ENCODE measurements around the gene PALD1. TPM values are rescaled to one million over a fixed set of nuclear protein-coding genes. Genes with fewer than 3 reads are reported as not detected.
"Not testable (repeated sequence)": the region's sequence is repeated elsewhere in the genome, so short reads cannot be mapped to it uniquely, and the experiment has no call there.

PALD1 gene
- total and polyA plus RNA-seq, 2 experiments from 2014 or later: 5.7 to 19.1 TPM

DNA sequence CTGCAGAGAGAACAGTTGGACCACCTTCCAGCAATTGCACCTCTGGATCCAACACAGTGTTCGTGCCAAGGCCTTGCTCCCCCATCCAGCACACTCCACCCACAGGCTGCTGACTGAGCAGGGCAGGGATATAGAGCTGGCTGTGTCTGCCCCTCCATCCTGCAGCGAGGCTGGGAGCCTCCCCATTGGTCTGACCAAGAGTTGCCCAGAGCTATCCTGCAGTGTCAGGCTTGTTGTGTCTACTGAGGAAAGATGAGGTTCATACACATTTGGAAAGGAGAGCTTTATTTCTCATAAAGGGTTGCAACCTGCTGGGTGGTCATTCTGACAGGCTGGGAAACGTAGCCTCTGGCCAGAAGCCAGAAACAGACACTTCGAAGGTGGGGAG lies 96.9 kb downstream of the PALD1 start:
- H3K36me3 ChIP-seq: no peaks in the 10 kb centered on the region
- no peak overlapping the region for H3K4me3 ChIP-seq
- TF ChIP-seq, protein P1, sequence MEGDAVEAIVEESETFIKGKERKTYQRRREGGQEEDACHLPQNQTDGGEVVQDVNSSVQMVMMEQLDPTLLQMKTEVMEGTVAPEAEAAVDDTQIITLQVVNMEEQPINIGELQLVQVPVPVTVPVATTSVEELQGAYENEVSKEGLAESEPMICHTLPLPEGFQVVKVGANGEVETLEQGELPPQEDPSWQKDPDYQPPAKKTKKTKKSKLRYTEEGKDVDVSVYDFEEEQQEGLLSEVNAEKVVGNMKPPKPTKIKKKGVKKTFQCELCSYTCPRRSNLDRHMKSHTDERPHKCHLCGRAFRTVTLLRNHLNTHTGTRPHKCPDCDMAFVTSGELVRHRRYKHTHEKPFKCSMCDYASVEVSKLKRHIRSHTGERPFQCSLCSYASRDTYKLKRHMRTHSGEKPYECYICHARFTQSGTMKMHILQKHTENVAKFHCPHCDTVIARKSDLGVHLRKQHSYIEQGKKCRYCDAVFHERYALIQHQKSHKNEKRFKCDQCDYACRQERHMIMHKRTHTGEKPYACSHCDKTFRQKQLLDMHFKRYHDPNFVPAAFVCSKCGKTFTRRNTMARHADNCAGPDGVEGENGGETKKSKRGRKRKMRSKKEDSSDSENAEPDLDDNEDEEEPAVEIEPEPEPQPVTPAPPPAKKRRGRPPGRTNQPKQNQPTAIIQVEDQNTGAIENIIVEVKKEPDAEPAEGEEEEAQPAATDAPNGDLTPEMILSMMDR (IDR thresholded peaks at IDR 0.05; ENCODE audit: low read depth, low read length): no peak
- H3K9me3 ChIP-seq (ENCODE audit: low read depth): no peaks in the 10 kb centered on the region
- H3K4me1 ChIP-seq (ENCODE audit: low read depth): peaks cover 30% of the 10 kb centered on the region
- H3K27me3 ChIP-seq: no peaks in the 10 kb centered on the region
- no peak for DNase-seq (ENCODE audit: low read depth in 1 of 2, low spot score in 1 of 2)
- peak overlapping the region; percentile 64 for H3K27ac ChIP-seq

DNA sequence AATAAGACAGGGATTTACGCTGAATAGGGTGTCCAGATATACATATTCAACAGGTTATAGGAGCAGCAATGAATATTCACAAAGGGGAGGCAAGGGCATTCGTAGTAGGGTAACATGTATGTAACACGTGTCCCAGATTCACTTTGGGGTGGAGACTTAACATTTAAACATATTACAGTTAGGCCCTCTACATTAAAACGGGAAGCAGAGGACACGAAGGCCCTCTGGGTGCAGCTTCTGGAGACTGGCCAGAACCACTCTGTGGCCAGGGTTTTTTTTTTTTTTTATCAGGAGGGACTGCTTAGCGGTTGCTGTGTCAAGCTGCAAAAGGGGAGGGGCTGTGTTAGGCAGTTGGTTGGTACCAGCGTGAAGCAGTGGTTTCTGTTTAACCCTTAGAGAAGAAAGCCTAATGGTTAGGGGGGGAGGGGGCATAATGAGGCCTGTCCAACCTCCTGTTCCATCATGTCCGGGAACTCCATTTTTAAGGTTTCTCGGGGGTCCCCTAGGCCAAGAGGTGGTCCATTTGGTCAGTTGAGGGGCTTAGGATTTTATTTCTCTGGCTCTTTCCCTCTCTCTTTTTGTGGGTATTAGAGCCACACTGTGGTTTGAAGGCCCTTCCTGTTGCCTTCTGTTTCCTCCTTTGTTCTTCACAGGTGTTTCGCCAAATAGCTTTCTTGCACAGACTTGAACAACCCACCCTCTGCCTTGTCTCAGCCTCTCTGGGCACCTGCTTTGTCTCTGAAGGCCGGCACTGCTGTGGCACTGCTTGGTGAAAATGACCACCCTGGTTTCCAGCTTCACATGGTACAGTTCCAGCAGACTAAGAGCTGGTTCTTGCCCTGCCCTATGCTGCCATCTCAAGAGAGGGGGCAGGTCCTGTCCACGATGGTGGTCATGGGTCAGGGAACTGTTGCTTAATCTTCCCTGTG lies 97.6 kb downstream of the PALD1 start:
- H3K27me3 ChIP-seq: no peaks in the 10 kb centered on the region
- DNase-seq (ENCODE audit: low read depth in 1 of 2, low spot score in 1 of 2): peak; percentile 77 to 83
- TF ChIP-seq, protein P1 (IDR thresholded peaks at IDR 0.05; ENCODE audit: low read depth, low read length): no peak
- peak overlapping the region; percentile 64 for H3K27ac ChIP-seq
- H3K4me1 ChIP-seq (ENCODE audit: low read depth): peaks cover 30% of the 10 kb centered on the region
- H3K36me3 ChIP-seq: no peaks in the 10 kb centered on the region
- no peaks in the 10 kb centered on the region for H3K9me3 ChIP-seq (ENCODE audit: low read depth)
- no peak overlapping the region for H3K4me3 ChIP-seq

DNA sequence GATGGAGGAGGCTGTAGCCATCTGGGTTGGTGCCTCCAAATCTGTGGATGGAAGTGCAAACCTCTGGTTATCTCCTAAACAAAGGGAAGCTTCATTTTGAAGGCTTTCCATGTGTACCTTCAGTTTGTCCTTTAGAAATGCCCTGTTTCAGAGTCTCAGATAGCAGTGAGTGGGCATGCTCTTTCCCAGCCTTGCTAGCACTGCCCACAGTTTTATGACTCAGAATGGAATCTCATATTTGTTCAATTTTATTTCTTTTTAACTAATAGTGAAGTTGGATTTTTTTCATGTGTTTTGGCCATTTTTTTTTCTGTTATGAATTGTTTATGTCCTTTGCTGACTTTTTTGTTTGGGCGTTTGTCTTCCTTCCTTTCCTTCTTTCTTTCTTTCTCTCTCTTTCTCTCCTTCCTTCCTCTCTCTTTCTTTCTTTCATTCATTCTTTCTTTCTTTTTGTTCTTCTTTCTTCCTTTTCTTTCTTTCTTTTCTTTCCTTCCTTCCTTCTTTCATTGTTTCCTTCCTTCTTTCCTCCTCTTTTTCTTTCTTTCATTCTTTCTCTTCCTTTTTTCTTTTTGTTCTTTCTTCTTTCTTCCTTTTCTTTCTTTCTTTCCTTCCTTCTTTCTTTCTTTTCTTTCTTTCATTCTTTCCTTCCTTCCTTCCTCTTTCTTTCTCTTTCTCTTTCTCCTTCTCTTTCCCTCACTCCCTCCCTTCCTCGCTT lies 98.4 kb downstream of the PALD1 start:
- Histone ChIP-seq H3K27ac (peak overlapping the region; percentile 42), H3K27me3 (no peaks in the 10 kb centered on the region), H3K36me3 (no peaks in the 10 kb centered on the region), H3K4me3 (no peak overlapping the region), H3K4me1 (ENCODE audit: low read depth) (peaks cover 30% of the 10 kb centered on the region), H3K9me3 (ENCODE audit: low read depth) (no peaks in the 10 kb centered on the region)
- DNase-seq (ENCODE audit: low read depth in 1 of 2, low spot score in 1 of 2): no peak
- TF ChIP-seq, protein P1 (IDR thresholded peaks at IDR 0.05; ENCODE audit: low read depth, low read length): no peak

- TF ChIP-seq, protein P1 (IDR thresholded peaks at IDR 0.05; ENCODE audit: low read depth, low read length): no peak
- Histone ChIP-seq H3K4me1 (ENCODE audit: low read depth) (peaks cover 36% of the 10 kb centered on the region), H3K27me3 (no peaks in the 10 kb centered on the region), H3K4me3 (no peak overlapping the region), H3K27ac (peak overlapping the region; percentile 27), H3K9me3 (ENCODE audit: low read depth) (no peaks in the 10 kb centered on the region), H3K36me3 (no peaks in the 10 kb centered on the region)
- DNase-seq (ENCODE audit: low read depth in 1 of 2, low spot score in 1 of 2): peak; percentile 29 to 60
Observed at GRCh38 chr10:70578371-70578947, 99.9 kb downstream of the PALD1 start.

GRCh38 chr10:70579234-70580002 lies 100.9 kb downstream of the PALD1 start:
- H3K36me3 ChIP-seq: no peaks in the 10 kb centered on the region
- H3K27ac ChIP-seq: no peak overlapping the region
- no peak for DNase-seq (ENCODE audit: low read depth in 1 of 2, low spot score in 1 of 2)
- no peak overlapping the region for H3K4me3 ChIP-seq
- TF ChIP-seq, protein P1 (IDR thresholded peaks at IDR 0.05; ENCODE audit: low read depth, low read length): no peak
- H3K9me3 ChIP-seq (ENCODE audit: low read depth): no peaks in the 10 kb centered on the region
- H3K4me1 ChIP-seq (ENCODE audit: low read depth): peaks cover 39% of the 10 kb centered on the region
- H3K27me3 ChIP-seq: no peaks in the 10 kb centered on the region

GRCh38 chr10:70581176-70581575 lies 102.6 kb downstream of the PALD1 start:
- not testable (repeated sequence) for DNase-seq (ENCODE audit: low read depth in 1 of 2, low spot score in 1 of 2)

More at GRCh38 chr10:70581176-70581575, 102.6 kb downstream of the PALD1 start:
- H3K4me1 ChIP-seq (ENCODE audit: low read depth): peaks cover 47% of the 10 kb centered on the region
- H3K4me3 ChIP-seq; H3K9me3 ChIP-seq (ENCODE audit: low read depth); H3K27me3 ChIP-seq; H3K27ac ChIP-seq; H3K36me3 ChIP-seq: not testable (repeated sequence)
